Measurements from ENCODE around the gene ZSWIM8.
"Not testable (repeated sequence)": the region's sequence is repeated elsewhere in the genome, so short reads cannot be mapped to it uniquely, and the experiment has no call there.

Gene ZSWIM8, protein sequence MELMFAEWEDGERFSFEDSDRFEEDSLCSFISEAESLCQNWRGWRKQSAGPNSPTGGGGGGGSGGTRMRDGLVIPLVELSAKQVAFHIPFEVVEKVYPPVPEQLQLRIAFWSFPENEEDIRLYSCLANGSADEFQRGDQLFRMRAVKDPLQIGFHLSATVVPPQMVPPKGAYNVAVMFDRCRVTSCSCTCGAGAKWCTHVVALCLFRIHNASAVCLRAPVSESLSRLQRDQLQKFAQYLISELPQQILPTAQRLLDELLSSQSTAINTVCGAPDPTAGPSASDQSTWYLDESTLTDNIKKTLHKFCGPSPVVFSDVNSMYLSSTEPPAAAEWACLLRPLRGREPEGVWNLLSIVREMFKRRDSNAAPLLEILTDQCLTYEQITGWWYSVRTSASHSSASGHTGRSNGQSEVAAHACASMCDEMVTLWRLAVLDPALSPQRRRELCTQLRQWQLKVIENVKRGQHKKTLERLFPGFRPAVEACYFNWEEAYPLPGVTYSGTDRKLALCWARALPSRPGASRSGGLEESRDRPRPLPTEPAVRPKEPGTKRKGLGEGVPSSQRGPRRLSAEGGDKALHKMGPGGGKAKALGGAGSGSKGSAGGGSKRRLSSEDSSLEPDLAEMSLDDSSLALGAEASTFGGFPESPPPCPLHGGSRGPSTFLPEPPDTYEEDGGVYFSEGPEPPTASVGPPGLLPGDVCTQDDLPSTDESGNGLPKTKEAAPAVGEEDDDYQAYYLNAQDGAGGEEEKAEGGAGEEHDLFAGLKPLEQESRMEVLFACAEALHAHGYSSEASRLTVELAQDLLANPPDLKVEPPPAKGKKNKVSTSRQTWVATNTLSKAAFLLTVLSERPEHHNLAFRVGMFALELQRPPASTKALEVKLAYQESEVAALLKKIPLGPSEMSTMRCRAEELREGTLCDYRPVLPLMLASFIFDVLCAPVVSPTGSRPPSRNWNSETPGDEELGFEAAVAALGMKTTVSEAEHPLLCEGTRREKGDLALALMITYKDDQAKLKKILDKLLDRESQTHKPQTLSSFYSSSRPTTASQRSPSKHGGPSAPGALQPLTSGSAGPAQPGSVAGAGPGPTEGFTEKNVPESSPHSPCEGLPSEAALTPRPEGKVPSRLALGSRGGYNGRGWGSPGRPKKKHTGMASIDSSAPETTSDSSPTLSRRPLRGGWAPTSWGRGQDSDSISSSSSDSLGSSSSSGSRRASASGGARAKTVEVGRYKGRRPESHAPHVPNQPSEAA (N-terminal part only)

DNA sequence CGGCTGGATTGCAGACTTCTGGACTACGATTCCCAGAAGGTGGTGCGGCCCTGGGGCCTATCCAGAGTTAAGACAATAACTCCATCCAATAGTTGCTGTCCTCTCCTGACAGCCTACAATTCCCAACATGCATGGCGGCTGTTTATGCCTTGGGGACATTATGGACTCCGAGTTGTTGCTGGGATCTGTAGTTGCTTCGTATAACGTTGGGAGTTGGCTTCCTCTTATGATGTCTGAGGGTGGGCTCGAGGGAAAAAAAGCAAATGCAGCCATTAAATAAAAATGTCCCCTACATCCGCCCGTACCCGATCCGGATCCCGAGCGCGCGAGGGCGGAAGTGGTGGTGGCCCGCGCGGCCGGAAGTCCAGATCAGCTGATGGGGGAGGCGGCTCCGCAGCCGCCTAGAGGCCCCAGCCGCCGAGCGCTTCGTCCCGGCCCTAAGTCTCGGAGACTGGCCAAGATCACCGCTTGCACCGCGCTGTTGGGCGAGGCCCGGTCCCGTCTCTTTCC is at the start of gene ZSWIM8:
TSS of gene ZSWIM8 (plus strand) at position 396 of the 510 bp plus-strand sequence. CDS start 273 bp downstream, outside the sequence.
- peak; percentile 69 for DNase-seq

DNA sequence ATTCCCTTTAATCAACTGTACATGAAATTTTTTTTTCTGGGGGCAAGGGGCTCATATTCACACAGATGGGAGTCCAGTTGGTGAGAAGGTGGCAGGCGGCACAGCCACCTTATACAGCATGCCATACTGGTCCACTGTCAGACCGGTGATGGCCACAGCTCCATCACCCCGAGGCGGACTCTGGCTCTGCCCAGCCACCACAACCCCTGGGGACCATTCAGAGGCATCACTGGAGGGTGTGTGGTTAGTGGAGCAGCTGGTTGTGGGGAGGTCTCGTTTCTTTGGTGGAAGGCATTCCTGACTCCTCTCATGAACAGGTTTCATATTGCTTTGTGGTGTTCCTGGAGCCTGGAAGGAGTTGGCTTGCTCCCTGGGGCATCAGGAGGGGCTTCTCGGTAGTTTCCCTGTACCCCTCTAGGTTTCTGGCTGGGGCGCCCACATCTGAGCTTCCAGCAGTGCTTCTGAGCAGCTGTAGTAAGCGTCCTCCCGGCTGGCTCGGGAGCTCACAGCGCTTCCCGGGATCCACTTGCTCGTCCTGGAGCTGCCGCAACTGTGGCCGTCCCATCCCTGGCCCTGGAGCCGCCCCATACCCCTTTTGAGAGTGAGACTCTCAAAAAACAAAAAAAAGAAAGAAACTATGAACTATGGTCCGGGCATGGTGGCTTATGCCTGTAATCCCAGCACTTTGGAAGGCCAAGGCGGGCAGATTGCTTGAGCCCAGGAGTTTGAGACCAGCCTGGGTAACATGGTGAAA is 44.7 kb upstream of the ZSWIM8 start:
- DNase-seq = not testable (repeated sequence)

DNA sequence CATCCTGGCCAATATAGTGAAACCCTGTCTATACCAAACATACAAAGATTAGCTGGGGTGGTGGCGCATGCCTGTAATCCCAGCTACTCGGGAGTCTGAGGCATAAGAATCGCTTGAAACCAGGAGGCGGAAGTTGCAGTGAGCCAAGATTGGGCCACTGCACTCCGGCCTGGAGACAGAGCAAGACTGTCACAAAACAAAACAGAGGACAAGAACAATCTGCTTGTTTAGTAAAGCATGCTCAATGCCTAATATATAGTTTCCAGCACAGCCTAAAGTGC is 43.0 kb upstream of the ZSWIM8 start:
- no peak for DNase-seq

DNA sequence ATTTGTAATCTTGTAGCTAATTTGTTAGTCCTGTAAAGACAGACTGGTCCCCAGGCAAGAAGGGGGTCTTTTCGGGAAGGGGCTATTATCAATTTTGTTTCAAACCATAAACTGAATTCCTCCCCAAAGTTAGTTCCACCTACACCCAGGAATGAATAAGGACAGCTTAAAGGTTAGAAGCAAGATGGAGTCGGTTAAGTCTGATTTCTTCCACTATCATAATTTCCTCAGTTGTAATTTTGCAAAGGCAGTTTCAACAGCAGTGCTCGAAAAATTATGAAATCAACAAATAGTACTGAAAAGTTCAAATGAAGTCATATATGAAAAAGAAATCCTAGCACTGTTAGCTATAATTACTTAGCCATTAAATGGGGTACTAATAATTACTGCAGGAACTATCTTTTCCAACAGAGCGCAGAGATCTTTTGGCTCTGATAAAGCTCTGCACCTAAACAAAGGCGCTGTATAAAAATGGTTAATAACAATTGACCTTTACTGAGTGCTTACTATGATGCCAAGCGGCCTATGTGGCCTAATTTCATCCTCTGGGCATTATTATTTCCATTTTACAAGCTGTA is 42.0 kb upstream of the ZSWIM8 start:
- DNase-seq = no peak

DNA sequence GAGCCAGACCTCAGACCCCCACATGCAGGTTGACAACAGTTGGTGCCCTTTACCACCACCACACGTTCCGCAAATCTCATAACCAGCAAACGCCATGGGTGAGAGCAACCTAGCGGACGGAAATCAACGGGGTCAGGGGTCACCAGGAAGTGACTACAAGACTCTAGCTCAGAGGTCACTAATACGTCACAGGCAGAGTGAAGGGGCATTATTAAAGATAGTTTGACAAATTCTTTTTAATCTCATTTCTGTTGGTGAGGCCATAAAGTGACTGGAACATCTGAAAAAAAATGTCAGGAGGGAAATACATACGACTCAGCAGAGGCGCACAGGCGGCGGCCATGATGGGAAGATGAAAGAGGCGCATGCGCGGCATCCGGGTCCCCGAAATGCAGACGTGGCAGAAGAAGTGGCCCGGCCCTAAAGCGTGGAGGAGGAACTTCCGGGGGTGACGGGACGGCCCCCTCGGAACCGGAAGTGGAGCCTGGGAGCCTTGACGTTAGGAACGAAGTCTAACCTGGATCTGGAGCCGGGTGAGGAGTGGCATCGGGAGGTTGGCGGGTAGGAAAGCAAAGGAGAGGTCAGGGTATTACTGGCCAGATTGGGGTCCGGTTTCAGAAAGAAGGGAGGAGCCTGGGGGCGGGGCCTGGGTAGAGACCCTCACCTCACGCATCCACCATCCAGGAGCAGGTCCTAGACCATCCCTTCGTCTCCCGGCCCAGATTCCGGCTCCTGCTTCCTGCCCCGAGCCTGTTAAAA is 41.3 kb upstream of the ZSWIM8 start, which contains the start of gene SEC24C:
TSS of gene SEC24C (plus strand) at position 468 of the 759 bp plus-strand sequence. CDS start 2,461 bp downstream, outside the sequence.
- peak; percentile 80 for DNase-seq

DNA sequence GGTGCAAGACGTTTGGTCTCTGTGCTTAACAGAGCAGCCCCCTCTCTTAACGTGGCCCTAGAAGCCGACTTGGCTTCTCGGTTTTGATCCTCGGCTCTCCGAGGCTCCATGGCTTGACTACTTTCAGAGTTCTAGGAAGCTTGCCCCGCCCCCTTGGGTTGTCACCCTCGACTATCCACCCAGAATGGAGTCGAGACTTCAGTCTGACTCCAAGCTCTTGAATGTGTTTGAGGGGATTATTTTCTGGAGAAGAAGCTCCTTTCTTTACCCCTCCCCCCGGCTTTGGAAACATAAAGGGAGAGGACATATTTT is 40.8 kb upstream of the ZSWIM8 start:
- DNase-seq = no peak

DNA sequence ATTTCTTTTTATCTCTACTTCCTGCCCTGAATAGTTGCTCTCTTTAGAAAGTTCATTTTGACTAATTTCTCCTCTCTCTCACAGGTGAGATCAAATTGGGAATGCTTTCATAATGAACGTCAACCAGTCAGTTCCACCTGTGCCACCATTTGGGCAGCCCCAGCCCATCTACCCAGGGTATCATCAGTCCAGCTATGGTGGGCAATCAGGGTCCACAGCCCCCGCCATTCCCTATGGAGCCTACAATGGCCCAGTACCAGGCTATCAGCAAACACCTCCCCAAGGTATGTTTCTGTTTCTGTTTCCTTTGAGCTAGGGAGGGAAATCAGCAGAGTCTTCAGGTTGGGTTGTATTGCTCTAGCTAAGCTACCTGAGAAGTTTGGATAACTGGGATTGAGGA is 38.7 kb upstream of the ZSWIM8 start:
- DNase-seq = no peak

DNA sequence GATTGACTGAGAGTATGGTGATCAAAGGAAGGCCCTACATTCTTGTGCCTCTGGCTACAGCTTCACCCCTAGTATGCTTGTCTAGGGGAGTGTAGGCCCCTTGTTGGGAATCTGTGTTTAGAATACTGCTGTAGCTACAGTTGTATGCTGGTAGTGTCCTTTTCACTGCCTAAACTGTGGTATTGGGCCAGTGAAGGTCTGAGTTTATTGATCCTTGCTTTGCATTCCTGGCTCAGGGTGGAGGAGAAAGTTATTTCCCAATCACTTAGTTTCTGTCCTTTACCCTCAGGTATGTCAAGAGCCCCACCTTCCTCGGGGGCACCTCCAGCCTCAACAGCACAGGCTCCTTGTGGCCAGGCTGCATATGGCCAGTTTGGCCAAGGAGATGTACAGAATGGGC is 34.6 kb upstream of the ZSWIM8 start:
- DNase-seq = no peak

DNA sequence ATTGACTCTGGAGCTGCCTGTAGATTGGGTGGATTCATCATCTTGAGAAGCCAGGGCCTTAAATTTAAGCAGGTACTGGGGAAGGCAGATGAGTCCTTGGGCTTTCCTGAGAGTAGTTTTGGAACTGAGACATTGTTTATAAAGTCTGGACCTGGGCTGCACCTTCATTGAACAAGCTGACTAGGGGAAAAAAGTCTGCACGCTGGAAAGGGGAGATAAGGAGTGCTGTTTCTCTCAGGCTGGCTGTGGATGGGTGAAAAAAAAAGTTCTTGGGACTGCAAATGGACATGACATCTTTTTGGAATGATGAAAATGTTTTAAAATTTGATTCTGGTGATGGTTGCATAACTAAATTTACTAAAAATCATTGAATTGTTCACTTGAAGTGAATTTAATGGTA is 29.2 kb upstream of the ZSWIM8 start:
- no peak for DNase-seq

DNA sequence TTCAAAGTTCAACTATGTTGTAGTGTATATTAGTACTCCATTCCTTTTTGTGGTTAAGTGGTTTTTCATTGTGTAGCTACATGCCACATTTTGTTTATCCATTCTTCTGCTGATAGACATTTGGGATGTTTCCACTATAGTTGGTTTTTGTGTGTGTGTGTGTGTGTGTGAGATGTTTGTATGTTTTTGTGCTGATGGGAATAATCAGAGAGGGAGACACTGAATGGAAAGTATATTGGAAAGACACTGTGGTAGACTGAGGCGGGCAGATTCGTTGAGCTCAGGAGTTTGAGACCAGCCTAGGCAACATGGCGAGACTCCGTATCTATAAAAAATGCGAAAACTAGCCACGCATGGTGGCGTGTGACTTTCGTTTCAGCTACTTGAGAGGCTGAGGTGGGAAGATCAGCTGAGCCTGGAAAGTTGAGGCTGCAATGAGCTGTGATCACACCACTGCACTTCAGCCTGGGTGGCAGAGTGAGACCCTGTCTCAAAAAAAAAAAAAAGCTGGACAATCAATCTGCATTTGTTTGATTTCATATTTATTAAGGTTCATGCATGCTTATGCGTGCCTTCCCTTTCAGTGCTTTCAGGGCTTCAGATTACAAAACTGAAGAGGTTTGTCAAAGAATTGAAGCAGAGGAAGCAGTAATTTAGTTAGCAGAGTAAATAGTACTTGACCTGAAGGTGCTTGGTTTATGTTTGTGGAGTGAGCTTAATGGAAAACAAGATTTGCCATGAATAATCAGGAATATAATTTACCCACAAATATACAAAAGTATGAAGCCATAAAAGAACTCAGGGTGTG is 26.5 kb upstream of the ZSWIM8 start:
- peak; percentile 42 for DNase-seq

DNA sequence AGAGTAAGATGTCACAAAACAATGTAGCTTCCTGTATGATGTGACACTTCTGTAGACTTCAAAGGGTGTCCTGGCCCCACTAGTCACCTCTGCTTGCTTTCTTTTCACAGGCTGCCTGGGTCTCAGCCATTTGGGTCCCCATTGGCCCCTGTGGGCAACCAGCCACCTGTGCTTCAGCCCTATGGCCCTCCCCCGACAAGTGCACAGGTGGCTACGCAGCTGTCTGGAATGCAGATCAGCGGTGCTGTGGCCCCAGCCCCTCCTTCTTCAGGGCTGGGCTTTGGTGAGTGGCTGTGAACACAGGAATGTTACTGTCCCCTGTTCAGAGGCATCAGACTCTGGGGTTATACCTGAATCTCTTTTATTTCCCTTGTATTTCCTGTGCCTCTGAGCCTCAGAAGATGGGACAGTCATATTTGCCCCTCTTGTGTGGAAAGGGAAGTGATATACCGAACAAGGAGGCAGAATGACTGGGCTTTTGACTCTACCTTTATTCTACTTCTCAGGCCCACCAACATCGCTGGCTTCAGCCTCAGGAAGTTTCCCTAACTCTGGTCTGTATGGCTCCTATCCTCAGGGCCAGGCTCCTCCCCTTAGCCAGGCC is 25.8 kb upstream of the ZSWIM8 start:
- peak; percentile 48 for DNase-seq

DNA sequence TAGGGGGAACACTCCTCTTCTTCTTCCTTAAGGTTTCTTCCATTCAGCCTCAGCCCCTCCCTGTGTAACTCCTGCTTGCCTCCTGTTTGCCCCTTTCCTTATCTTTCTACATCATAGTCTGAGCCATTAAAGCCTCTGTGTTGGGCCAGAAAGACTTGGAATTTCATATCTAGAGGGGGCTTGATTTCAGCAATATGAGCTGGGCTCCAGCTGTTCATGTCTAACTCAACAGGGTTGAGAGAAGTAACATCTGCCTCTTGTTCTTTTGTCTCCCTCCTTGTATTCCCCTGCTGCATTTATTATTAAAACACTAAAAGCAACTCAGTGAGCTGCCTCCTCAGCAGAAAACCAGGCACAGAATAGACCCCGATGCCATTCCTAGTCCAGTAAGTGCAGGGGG is 23.6 kb upstream of the ZSWIM8 start:
- no peak for DNase-seq

DNA sequence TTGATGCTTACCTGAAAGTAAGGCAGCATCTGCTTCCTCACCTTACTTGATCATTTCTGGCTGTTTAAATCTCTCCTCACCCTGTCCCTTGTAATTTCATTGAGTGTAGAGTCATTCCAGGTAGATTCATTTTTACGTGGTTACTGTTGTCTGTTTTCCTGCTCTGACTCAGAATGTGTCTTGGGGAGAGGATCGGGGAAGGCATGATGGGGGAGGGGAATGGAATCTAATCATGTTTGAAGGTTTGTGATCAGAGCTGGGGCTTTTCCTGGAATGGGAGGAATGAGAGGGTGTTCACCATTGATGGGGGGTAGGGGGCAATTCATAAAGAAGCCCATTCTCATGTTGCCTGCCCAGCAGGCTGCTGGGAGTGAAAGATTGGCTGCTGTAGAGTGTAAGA is 22.5 kb upstream of the ZSWIM8 start:
- no peak for DNase-seq

DNA sequence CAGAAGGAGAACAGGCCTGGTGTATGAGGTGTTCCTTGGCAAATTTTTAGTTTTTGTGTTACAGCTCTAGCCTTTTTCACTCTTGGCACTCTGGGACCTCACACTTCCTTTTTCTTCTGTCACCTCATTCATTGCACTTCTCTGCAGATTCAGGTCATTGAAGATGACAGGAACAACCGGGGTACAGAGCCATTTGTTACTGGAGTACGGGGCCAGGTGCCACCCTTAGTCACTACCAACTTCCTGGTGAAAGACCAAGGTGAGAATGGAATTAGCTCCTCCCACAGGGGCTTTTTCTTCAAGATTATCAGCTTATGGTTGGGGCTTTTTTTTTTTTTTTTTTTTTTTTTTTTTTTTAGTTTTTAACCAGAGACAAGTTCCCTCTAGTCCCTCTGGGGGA is 22.1 kb upstream of the ZSWIM8 start:
- DNase-seq = no peak

DNA sequence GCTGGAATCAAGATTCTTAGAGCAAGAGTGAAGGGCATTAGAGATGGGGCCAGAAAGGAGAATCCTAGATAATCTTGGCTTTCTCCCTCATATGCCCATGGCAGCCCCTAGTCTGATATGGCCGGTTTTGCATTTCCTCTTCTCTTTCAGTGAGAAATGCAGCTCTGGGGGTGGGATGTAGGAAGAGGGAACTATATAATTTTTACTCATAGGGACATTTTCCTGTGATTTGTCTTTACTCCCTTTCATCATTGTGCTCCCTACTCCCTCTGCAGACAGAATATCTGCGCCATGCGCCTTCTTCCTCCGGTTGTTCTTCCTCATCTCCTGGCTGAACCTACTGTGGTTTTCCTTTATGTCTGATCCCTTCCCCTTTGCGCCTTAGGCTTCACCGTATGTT is 20.3 kb upstream of the ZSWIM8 start:
- DNase-seq = no peak

DNA sequence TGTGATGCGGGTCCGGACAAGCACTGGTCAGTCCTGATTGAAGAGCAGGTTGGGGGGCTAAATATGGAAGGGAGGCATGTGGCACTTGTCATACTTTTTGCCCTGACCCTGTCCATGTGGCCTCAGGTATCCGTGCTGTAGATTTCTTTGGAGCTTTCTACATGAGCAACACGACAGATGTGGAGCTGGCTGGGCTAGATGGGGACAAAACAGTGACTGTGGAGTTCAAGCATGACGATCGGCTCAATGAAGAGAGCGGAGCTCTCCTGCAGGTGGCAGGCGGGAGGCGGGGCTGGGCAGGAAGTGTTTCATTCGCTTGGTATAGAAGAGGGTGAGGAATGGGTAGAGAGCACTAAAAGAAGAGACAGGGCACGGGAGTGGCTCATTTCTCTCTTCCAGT is 16.5 kb upstream of the ZSWIM8 start:
- DNase-seq = no peak

DNA sequence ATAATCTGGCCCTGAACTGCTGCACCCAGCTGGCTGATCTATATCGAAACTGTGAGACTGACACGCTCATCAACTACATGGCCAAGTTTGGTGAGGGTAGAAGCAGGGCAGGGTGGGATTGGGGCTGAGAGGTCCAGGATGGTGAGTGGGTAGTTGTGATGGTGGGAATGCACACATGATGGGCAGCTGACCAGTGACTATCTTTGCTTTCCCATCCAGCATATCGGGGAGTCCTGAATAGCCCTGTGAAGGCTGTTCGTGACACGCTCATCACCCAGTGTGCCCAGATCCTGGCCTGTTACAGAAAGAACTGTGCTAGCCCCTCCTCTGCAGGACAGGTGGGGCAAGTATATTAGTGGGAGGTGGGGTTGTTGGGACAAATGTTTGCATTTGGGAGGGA is 16.0 kb upstream of the ZSWIM8 start:
- no peak for DNase-seq

DNA sequence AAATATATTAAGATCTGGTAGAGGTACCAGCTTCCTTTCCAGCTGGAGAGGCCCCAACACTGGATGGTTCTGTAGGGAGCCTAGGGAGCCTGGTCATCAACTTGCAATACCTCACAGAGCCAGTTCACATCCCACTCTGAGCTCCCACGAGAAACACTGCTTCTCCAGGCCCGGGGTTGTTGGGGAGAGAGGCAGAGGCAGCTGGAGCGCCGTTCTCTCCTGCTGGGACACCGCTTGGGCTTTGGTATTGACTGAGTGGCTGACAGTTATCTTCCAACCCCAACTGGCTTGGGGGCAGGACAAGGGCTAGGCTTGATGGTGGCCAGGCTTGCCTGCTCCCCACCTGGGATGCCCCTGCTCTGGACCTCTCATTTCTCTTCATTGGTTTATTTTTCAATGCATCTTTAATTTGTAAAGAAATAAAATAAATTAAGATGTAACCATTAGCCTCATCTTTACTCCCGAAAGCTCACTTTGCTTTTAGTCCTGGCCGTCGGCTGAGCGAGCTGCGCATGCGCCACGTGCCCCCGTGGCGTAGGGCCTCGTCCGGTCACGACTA is 13.6 kb upstream of the ZSWIM8 start:
- DNase-seq = no peak

DNA sequence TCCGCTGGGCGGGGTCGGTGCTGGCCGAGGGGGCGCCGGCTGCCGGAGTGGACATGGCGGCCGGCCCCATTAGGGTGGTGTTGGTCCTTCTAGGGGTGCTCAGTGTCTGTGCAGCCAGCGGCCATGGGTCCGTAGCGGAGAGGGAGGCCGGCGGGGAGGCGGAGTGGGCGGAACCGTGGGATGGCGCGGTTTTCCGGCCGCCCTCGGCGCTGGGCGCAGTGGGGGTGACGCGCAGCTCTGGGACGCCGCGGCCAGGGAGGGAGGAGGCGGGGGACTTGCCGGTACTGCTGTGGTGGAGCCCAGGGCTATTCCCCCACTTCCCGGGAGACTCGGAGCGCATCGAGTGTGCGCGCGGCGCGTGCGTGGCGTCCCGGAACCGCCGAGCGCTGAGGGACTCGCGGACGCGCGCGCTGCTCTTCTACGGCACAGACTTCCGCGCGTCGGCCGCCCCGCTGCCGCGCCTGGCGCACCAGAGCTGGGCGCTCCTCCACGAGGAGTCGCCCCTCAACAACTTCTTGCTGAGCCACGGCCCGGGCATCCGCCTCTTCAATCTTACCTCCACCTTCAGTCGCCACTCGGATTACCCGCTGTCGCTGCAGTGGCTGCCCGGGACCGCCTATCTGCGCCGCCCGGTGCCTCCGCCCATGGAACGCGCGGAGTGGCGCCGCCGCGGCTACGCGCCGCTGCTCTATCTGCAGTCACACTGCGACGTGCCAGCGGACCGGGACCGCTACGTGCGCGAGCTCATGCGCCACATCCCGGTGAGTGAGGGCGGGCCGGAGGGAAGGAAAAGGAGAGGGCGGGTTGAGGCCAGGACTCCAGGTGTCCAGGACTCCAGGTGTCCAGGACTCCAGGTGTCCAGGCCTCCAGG is 12.9 kb upstream of the ZSWIM8 start:
- peak; percentile 34 for DNase-seq
